Liver (tissue), 3 donors: ENCODE measurements around the gene ZNF438.

Experiments
- ATF3 ChIP-seq: IDR thresholded peaks from 2 replicates; pipeline ENCODE4 v1.6.1; 2016; ENCODE audit warnings: antibody characterized with exemption
- CTCF ChIP-seq: fragments of 150-350 bp; IDR thresholded peaks from 2 replicates; pipeline ENCODE4 v1.5.1; 2017; ENCODE audit warnings: improper control_type of control experiment, low read depth, low read length; ENCODE audit not compliant: missing input control
- EGR1 ChIP-seq, 2 donors: IDR thresholded peaks; 2 replicates each; pipeline ENCODE4 v1.6.1; 2016 to 2018; ENCODE audit warnings: antibody characterized with exemption in 2 of 2, low read depth in 2 of 2
- GABPA ChIP-seq, 2 donors: IDR thresholded peaks in 1 of 2; conservative IDR thresholded peaks in 1 of 2; 2 replicates each; pipeline ENCODE4 v1.6.1; 2016; ENCODE audit warnings: antibody characterized with exemption in 2 of 2, mild to moderate bottlenecking in 1 of 2, moderate library complexity in 1 of 2
- NR2F2 ChIP-seq: IDR thresholded peaks from 2 replicates; pipeline ENCODE4 v1.6.1; 2016; ENCODE audit warnings: antibody characterized with exemption
- RXRA ChIP-seq, 2 donors: IDR thresholded peaks; 2 replicates each; pipeline ENCODE4 v1.6.1; 2017 to 2018; ENCODE audit warnings: antibody characterized with exemption in 2 of 2, mild to moderate bottlenecking in 1 of 2
- TAF1 ChIP-seq: conservative IDR thresholded peaks from 2 replicates; pipeline ENCODE4 v1.6.1; 2016; ENCODE audit warnings: antibody characterized with exemption, mild to moderate bottlenecking
- YY1 ChIP-seq: IDR thresholded peaks from 2 replicates; pipeline ENCODE4 v1.6.1; 2016; ENCODE audit warnings: antibody characterized with exemption, mild to moderate bottlenecking
- TF ChIP-seq, protein P1 (sequence below): IDR thresholded peaks from 2 replicates; pipeline ENCODE4 v1.6.1; 2016; ENCODE audit warnings: antibody characterized with exemption
- TF ChIP-seq, protein P2 (sequence below): IDR thresholded peaks from 2 replicates; pipeline ENCODE4 v1.6.1; 2016; ENCODE audit warnings: antibody characterized with exemption, mild to moderate bottlenecking
- donor health status: healthy.
- donor health status: healthy.

DNA sequence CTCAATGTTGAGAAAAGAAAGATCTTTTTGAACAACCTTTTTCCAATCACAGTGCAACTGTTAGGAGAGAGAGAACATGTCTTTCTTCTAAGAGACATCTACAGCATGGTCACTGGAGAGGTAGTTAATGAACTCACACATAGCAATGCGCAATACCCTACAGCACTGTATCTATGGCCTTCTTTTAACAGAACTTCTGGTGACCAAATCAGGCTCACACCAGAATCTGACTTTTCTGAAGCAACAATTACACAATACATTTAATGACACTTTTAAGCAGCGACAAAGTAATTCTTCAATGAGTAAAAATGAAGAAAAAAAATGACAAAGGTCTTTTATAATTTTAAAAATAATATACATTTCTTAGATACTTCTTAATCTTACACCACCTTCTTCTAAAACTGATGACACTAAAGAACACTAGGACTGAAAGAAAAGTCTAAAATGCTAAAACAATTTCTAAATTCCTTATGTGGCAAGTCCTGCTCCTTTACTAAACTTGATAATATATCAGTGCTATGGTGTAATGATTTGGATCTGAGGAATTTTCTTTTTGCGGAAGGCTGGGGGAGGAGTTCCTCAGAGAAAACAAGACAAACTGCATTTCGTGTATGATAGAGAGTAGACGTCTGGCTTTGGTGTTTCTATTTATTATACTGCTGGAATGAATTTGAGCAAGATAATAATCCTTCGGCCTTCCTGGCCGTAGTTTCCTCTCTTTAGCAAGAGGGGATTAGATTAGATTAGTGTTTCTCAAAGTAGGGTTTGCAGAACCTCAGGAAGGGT lies 166.3 kb downstream of the ZNF438 start:
- TF ChIP-seq CTCF (no peak), ATF3 (no peak), NR2F2 (no peak), EGR1 (IDR thresholded peaks at IDR 0.05; ENCODE audit: low read depth in 2 of 2) (no peak), TAF1 (no peak), RXRA (IDR thresholded peaks at IDR 0.05) (no peak), YY1 (no peak), GABPA (IDR thresholded peaks at IDR 0.05 in 1 of 2, conservative IDR thresholded peaks at IDR 0.05 in 1 of 2) (no peak)
- TF ChIP-seq, protein P1, sequence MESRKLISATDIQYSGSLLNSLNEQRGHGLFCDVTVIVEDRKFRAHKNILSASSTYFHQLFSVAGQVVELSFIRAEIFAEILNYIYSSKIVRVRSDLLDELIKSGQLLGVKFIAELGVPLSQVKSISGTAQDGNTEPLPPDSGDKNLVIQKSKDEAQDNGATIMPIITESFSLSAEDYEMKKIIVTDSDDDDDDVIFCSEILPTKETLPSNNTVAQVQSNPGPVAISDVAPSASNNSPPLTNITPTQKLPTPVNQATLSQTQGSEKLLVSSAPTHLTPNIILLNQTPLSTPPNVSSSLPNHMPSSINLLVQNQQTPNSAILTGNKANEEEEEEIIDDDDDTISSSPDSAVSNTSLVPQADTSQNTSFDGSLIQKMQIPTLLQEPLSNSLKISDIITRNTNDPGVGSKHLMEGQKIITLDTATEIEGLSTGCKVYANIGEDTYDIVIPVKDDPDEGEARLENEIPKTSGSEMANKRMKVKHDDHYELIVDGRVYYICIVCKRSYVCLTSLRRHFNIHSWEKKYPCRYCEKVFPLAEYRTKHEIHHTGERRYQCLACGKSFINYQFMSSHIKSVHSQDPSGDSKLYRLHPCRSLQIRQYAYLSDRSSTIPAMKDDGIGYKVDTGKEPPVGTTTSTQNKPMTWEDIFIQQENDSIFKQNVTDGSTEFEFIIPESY, result no peak
- TF ChIP-seq, protein P2, sequence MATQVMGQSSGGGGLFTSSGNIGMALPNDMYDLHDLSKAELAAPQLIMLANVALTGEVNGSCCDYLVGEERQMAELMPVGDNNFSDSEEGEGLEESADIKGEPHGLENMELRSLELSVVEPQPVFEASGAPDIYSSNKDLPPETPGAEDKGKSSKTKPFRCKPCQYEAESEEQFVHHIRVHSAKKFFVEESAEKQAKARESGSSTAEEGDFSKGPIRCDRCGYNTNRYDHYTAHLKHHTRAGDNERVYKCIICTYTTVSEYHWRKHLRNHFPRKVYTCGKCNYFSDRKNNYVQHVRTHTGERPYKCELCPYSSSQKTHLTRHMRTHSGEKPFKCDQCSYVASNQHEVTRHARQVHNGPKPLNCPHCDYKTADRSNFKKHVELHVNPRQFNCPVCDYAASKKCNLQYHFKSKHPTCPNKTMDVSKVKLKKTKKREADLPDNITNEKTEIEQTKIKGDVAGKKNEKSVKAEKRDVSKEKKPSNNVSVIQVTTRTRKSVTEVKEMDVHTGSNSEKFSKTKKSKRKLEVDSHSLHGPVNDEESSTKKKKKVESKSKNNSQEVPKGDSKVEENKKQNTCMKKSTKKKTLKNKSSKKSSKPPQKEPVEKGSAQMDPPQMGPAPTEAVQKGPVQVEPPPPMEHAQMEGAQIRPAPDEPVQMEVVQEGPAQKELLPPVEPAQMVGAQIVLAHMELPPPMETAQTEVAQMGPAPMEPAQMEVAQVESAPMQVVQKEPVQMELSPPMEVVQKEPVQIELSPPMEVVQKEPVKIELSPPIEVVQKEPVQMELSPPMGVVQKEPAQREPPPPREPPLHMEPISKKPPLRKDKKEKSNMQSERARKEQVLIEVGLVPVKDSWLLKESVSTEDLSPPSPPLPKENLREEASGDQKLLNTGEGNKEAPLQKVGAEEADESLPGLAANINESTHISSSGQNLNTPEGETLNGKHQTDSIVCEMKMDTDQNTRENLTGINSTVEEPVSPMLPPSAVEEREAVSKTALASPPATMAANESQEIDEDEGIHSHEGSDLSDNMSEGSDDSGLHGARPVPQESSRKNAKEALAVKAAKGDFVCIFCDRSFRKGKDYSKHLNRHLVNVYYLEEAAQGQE, result no peak
